Measurements from ENCODE around the gene C16orf95.

- TF ChIP-seq POLR2AphosphoS5 (IDR thresholded peaks at IDR 0.05; ENCODE audit: low read depth, low read length) (no peak), POLR2A (IDR thresholded peaks at IDR 0.05; ENCODE audit: low read depth, low read length) (no peak), TAF1 (IDR thresholded peaks at IDR 0.05; ENCODE audit: borderline replicate concordance, low read depth, low read length) (no peak)
These were observed 19.1 kb downstream of the C16orf95 start for GRCh38 chr16:87297918-87298631.

All from GM12892 (cell line).